Measurements from ENCODE around the gene VAC14. TPM values are rescaled to one million over a fixed set of nuclear protein-coding genes. Genes with fewer than 3 reads are reported as not detected.

Gene VAC14
- total RNA-seq, 1 experiment from 2014 or later, result 49.9 TPM

- Histone ChIP-seq H2AK5ac (ENCODE audit: insufficient read length, low read length) (no peak overlapping the region), H2BK5ac (ENCODE audit: insufficient read length, low read length) (no peak overlapping the region), H3K23me2 (ENCODE audit: insufficient read length, low read depth, low read length, poor library complexity, severe bottlenecking) (no peaks in the 10 kb centered on the region), H3K23ac (ENCODE audit: insufficient read length, low read depth, low read length) (no peak overlapping the region), H3K4ac (ENCODE audit: low read depth, low read length) (no peak overlapping the region), H2AFZ (ENCODE audit: low read length) (no peak overlapping the region), H4K20me1 (ENCODE audit: control insufficient read depth, insufficient read depth, insufficient read length) (no peaks in the 10 kb centered on the region), H3K9me3 (ENCODE audit: control insufficient read depth, low read depth, low read length) (no peaks in the 10 kb centered on the region), H2BK120ac (ENCODE audit: low read depth, low read length, poor library complexity, severe bottlenecking) (no peak overlapping the region), H3K9ac (ENCODE audit: extremely low read depth, insufficient read length, low read length) (no peak overlapping the region), H4K8ac (replicated peaks; ENCODE audit: insufficient read length, low read depth, low read length) (no peak overlapping the region), H3K14ac (ENCODE audit: insufficient read depth, low read length) (no peak overlapping the region; the same call in 1 of the 2 replicates), H2BK20ac (ENCODE audit: low read depth, low read length, poor library complexity, severe bottlenecking) (no peak overlapping the region), H3T11ph (ENCODE audit: low read length) (no peak overlapping the region), H2BK15ac (ENCODE audit: low read depth, low read length) (no peak overlapping the region), H2BK12ac (ENCODE audit: insufficient read length, low read depth, low read length) (no peak overlapping the region), H3K18ac (ENCODE audit: insufficient read length, low read depth, low read length) (no peak overlapping the region), H3K56ac (ENCODE audit: insufficient read length, low read depth, low read length) (no peak overlapping the region), H4K91ac (ENCODE audit: insufficient read length, low read depth, low read length) (no peak overlapping the region), H3K27ac (ENCODE audit: insufficient read length, low read depth, low read length) (no peak overlapping the region), H4K5ac (ENCODE audit: insufficient read length, low read depth, low read length) (no peak overlapping the region), H3K79me1 (ENCODE audit: insufficient read depth, low read depth, low read length, poor library complexity, severe bottlenecking) (no peaks in the 10 kb centered on the region), H3K4me2 (ENCODE audit: insufficient read depth, insufficient read length, low read length) (no peak overlapping the region), H3K79me2 (ENCODE audit: insufficient read depth, low read length) (no peaks in the 10 kb centered on the region), H3K4me1 (ENCODE audit: insufficient read depth, low read length) (peaks cover 3% of the 10 kb centered on the region; the same call in 1 of the 2 replicates), H3K27me3 (ENCODE audit: insufficient read depth, low read length) (no peaks in the 10 kb centered on the region)
- H3K27me3 Mint-ChIP-seq (ENCODE audit: low read depth), result no peaks in the 10 kb centered on the region; the same call in 1 of the 2 replicates
- no peak for DNase-seq
- no peaks in the 10 kb centered on the region for H3K9me3 Mint-ChIP-seq
- H3K36me3 Mint-ChIP-seq (ENCODE audit: insufficient read depth in 1 of 3, low read depth in 3 of 3), result peaks cover 2 to 8% (median 3%) of the 10 kb centered on the region in 3 experiments; a peak in 3 of 7 replicates
- no peak overlapping the region for H3K4me3 Mint-ChIP-seq
- H3K4me1 Mint-ChIP-seq, result peaks cover 8 to 19% of the 10 kb centered on the region in 2 experiments
- no peak for TF ChIP-seq CTCF (conservative IDR thresholded peaks at IDR 0.05)
- WGBS (ENCODE audit: extremely low coverage, insufficient read length, low lambda C conversion rate), result no CpG with 5 or more reads among the region's 16 CpGs
- no peak overlapping the region for H3K27ac Mint-ChIP-seq
Observed at GRCh38 chr16:70659953-70660671, 140.8 kb downstream of the VAC14 start.
